Right cardiac atrium (tissue), 5 donors: ENCODE measurements around the gene ZNRF4. TPM values are rescaled to one million over a fixed set of nuclear protein-coding genes. Genes with fewer than 3 reads are reported as not detected.

Source experiments
- ATAC-seq, 2 donors: fragments of 200-7000 bp; cut with Tn5 transposase; one replicate each; pipeline versions ENCODE4 v1.8.0 to v1.9.1; 2020; ENCODE audit warnings: moderate library complexity in 2 of 2, mild to moderate bottlenecking in 1 of 2
- DNase-seq, 3 donors: peaks; one replicate each; pipeline ENCODE4 v3.0.0-alpha.2; 2020
- H3K27ac ChIP-seq: one replicate; pipeline ENCODE4 v1.5.1; 2013; ENCODE audit warnings: mild to moderate bottlenecking, low read length, control low read depth, moderate library complexity
- H3K27me3 ChIP-seq: one replicate; pipeline ENCODE4 v1.6.1; 2013; ENCODE audit not compliant: control insufficient read depth, insufficient read depth
- H3K4me1 ChIP-seq: one replicate; pipeline ENCODE4 v1.6.1; 2013; ENCODE audit warnings: low read length; ENCODE audit not compliant: control insufficient read depth, insufficient read depth
- H3K4me3 ChIP-seq: one replicate; pipeline ENCODE4 v1.5.1; 2013; ENCODE audit warnings: low read length, control low read depth
- H3K9me3 ChIP-seq: one replicate; pipeline ENCODE4 v1.6.1; 2013; ENCODE audit warnings: low read length; ENCODE audit not compliant: control insufficient read depth
- WGBS: extraction: QIAGEN DNeasy Blood & Tissue Kit; methylation state at CpG from one replicate; pipeline ENCODE4 v1.1.7; 2013; 5-methylcytosine and 5-hydroxymethylcytosine counted together
- intact Hi-C, 4 donors: fragments of 100-400 bp; cut with DNase I; formaldehyde crosslinking; loops; one replicate each; pipeline versions ENCODE4 v1.11.0 to v1.14.0; 2022 to 2023
- polyA plus RNA-seq: library from polyadenylated mRNA; stranded (reverse); fragments of 200-250 nt; gene quantifications from one replicate; pipeline ENCODE4 v1.2.3, GENCODE V29; 2013
- total RNA-seq, 4 donors: library from RNA; stranded (reverse); fragmentation: NEBNext Ultra II Directional; extraction: Animal tissue kit (Norgen Biotek cat#: 25700); gene quantifications; one replicate each; pipeline ENCODE4 v1.2.1, GENCODE V29; 2021
- donor health status: healthy with polysubstance abuse.
- donor health status: DM: no; HTN: yes; CAD: no.
- donor health status: DM: no; HTN: no; CAD: no.
- donor health status: DM: no; HTN: yes; CAD: no; lungs with severe emphysema.
- donor health status: DM: yes; HTN: yes; CAD: no.

ZNRF4 gene
- total and polyA plus RNA-seq, 5 donors, result not detected

DNA sequence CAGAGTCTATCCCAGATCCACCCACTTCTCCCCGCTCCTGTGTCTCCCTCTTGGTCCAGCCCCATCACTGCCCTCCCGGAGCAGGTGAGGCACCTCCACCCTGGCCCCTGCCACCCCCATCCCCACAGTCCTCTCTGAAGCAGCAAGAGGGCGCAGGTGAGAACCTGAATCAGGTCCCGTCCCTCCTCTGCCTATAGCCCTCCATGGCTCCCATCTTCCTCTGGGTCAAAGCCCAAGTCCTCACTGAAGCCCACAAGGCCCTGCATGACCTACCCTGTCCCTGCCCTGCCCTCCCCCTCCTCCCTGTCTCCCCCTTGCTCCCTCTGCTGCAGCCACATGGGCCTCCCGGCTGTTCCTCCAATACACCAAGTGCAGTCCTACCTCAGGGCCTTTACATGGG lies 10.8 kb upstream of the ZNRF4 start:
- no peak for ATAC-seq
- intact Hi-C loops, result no loop called here
- DNase-seq, result no peak
- Histone ChIP-seq H3K4me1 (no peaks in the 10 kb centered on the region), H3K9me3 (no peaks in the 10 kb centered on the region), H3K4me3 (no peak overlapping the region), H3K27ac (no peak overlapping the region), H3K27me3 (no peaks in the 10 kb centered on the region)
- WGBS, result 77% methylated on average over 5 of the region's 5 CpGs

DNA sequence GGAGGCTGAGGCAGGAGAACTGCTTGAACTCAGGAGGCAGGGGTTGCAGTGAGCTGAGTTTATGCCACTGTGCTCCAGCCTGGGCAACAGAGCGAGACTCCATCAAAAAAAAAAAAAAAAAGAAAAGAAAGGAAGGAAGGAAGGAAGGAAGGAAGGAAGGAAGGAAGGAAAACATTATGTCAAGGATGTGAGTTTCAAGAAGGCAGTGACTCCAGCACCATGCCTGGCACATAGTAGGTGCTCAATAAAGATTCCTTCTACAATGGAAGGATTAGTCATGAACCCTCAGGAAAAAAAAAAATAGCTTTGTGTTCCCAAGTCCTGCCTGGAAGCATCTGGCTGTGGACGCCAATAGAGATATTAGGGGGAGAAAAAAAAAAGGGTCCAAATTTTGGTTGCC lies 10.1 kb upstream of the ZNRF4 start:
- DNase-seq (no peak), ATAC-seq (no peak)
- Histone ChIP-seq H3K27me3 (no peaks in the 10 kb centered on the region), H3K4me3 (no peak overlapping the region), H3K9me3 (no peaks in the 10 kb centered on the region), H3K4me1 (no peaks in the 10 kb centered on the region), H3K27ac (no peak overlapping the region)
- intact Hi-C loops, result no loop called here
- WGBS, result 0% methylated on average over 2 of the region's 2 CpGs

DNA sequence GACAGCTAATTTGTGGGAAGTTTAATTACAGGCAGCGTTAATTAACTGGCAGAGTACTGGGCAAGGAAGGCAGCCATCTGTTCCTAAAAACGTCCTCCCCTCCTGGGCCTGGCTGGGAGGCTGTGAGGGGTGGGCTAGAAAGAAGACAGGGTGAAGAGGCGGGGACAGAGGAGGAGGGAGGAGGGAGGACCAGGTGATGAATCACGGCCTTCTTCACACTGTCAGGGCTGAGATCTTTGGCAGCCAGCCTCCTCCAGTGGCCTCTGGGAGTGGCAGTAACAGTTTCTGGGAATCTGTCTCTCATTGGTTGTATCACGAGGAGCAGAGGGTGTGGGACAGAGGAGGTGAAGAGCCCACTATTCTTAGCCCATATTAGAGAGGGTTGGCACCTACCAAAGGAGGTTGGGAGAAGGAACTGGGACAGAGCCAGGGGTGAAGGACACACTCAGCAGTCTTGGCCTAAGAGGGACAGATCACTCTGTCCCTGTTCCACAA lies 9.6 kb upstream of the ZNRF4 start:
- ATAC-seq (peak in 1 of 2 donors; percentile 41), DNase-seq (no peak)
- Histone ChIP-seq H3K4me3 (no peak overlapping the region), H3K27ac (no peak overlapping the region), H3K9me3 (no peaks in the 10 kb centered on the region), H3K27me3 (no peaks in the 10 kb centered on the region), H3K4me1 (no peaks in the 10 kb centered on the region)
- 40% methylated on average over 5 of the region's 5 CpGs for WGBS
- intact Hi-C loops, result no loop called here

GRCh38 chr19:5447700-5448311 lies 7.4 kb upstream of the ZNRF4 start:
- Histone ChIP-seq H3K4me3 (no peak overlapping the region), H3K27me3 (no peaks in the 10 kb centered on the region), H3K27ac (no peak overlapping the region), H3K9me3 (no peaks in the 10 kb centered on the region), H3K4me1 (no peaks in the 10 kb centered on the region)
- no peak for ATAC-seq
- DNase-seq, result no peak
- intact Hi-C loops, result no loop called here
- WGBS, result 34% methylated on average over 15 of the region's 15 CpGs

- WGBS, result 66% methylated on average over 15 of the region's 15 CpGs
- DNase-seq (no peak), ATAC-seq (no peak)
- no peaks in the 10 kb centered on the region for H3K27me3 ChIP-seq
- no peak overlapping the region for H3K27ac ChIP-seq
- no peaks in the 10 kb centered on the region for H3K4me1 ChIP-seq
- intact Hi-C loops, result no loop called here
- no peak overlapping the region for H3K4me3 ChIP-seq
- H3K9me3 ChIP-seq, result no peaks in the 10 kb centered on the region
Measured at GRCh38 chr19:5448374-5448773, 6.8 kb upstream of the ZNRF4 start.

DNA sequence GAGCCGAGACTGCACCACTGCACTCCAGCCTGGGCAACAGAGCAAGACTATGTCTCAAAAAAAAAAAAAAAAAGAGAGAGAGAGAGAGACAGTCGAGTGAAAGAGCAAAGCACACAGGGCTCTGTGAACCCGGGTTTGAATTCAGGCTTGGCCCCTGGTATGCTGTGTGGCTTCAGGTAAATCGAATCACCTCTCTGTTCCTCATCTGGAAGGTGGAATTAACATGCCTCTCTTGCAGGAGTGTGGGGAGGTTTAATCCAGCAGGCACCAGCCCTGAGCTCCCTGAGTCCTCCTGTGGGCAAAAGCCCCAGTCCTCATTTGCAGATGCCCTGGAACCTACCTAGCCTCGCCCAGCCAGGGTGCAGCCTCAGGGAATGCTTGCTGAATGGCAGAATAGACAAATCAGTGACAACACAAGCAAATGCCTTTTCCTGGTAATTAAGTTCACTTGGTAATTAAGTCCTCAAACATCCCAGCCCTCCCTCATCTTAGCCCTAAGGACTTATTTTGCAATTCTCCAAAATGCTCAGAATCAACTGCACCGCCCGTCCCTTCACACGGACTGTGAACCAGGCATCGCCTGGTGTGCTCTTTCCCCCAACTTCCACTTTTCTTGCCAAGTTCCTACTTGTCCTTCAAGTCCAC lies 4.6 kb upstream of the ZNRF4 start:
- no peak for ATAC-seq
- no peak for DNase-seq
- WGBS, result 59% methylated on average over 9 of the region's 9 CpGs
- intact Hi-C loops, result no loop called here
- Histone ChIP-seq H3K9me3 (no peaks in the 10 kb centered on the region), H3K4me1 (no peaks in the 10 kb centered on the region), H3K27me3 (no peaks in the 10 kb centered on the region), H3K4me3 (no peak overlapping the region), H3K27ac (no peak overlapping the region)

DNA sequence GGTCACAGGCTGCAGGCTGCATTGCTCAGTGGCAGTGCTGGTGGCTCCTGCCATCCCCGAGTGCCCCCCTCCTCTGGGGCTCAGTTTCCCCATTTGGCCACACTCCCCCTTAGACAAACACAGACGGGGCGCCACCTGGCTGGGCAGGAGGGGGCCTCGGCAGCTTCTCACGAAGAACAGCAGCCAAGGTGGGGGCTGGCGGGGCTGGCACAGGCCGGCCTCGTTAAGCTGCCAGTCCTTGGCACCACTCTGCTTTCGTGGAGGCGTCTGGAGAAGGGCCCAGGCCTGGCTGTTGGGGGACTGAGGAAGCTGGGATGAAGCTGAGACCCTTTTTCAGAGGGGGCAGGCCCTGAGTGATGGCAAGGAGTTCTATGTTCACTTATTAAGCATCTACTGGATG lies 3.7 kb upstream of the ZNRF4 start:
- H3K27ac ChIP-seq, result no peak overlapping the region
- H3K4me1 ChIP-seq, result no peaks in the 10 kb centered on the region
- no peaks in the 10 kb centered on the region for H3K27me3 ChIP-seq
- intact Hi-C loops, result no loop called here
- DNase-seq, result no peak
- no peaks in the 10 kb centered on the region for H3K9me3 ChIP-seq
- no peak overlapping the region for H3K4me3 ChIP-seq
- ATAC-seq, result no peak
- WGBS, result 63% methylated on average over 10 of the region's 10 CpGs

DNA sequence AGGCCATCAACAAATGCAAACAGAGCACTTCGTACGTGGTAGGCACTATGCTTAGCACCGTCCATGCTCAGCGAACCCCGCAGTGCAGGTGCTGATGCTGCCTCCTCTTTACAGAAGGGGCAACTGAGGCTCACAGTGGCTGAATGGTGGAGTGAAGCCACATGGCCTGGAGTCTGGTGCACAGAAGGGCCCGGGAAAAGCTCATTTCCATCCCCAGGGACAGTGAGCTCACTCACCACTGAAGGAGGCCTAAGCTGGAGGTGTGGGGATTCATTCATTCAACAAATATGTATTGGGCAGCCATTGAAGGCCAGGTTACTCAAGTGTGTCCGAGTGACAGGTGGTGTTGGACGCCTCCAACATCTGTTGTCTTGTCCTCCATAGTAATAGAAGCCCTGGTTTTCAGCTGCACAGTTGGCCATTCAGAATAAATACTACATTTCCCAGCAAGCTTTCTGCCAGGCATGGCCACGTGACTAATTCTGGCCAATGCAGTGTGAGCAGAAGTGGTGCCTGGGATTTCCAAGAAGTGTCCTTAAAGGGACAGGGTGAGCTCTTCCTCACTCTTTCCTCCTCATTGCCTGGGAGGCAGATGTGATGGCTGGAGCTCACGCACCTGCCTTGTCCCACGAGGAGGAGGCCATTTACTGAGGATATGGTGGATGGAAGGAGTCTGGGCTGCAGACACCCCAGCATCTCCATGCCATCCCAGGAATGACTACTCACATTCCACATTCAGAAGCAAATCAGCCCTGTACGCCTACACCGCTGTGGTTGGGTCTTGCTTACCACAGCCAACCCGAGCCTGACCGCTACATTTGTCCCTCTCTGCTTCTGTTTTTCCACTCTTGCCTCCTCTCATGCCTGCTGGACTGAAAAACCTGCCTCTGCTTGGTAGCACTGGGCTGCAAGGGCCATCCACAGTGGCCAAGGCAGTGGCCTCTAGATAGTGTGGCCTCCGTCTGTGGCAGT lies 2.3 kb upstream of the ZNRF4 start:
- Histone ChIP-seq H3K9me3 (no peaks in the 10 kb centered on the region), H3K4me3 (no peak overlapping the region), H3K27ac (no peak overlapping the region), H3K4me1 (no peaks in the 10 kb centered on the region), H3K27me3 (no peaks in the 10 kb centered on the region)
- ATAC-seq, result no peak
- WGBS, result 84% methylated on average over 16 of the region's 16 CpGs
- intact Hi-C loops, result no loop called here
- no peak for DNase-seq

GRCh38 chr19:5454743-5455142 lies 474 bp upstream of the ZNRF4 start:
- Histone ChIP-seq H3K4me1 (no peaks in the 10 kb centered on the region), H3K4me3 (no peak overlapping the region), H3K27ac (no peak overlapping the region), H3K9me3 (no peaks in the 10 kb centered on the region), H3K27me3 (no peaks in the 10 kb centered on the region)
- WGBS, result 67% methylated on average over 5 of the region's 5 CpGs
- DNase-seq (no peak), ATAC-seq (no peak)
- intact Hi-C loops, result no loop called here

- DNase-seq, result no peak
- H3K4me3 ChIP-seq, result no peak overlapping the region
- intact Hi-C loops, result no loop called here
- no peak overlapping the region for H3K27ac ChIP-seq
- ATAC-seq, result no peak
- no peaks in the 10 kb centered on the region for H3K9me3 ChIP-seq
- no peaks in the 10 kb centered on the region for H3K27me3 ChIP-seq
- 89% methylated on average over 35 of the region's 35 CpGs for WGBS
- H3K4me1 ChIP-seq, result no peaks in the 10 kb centered on the region
Measured at GRCh38 chr19:5456130-5456840, 1.1 kb downstream of the ZNRF4 start.

DNA sequence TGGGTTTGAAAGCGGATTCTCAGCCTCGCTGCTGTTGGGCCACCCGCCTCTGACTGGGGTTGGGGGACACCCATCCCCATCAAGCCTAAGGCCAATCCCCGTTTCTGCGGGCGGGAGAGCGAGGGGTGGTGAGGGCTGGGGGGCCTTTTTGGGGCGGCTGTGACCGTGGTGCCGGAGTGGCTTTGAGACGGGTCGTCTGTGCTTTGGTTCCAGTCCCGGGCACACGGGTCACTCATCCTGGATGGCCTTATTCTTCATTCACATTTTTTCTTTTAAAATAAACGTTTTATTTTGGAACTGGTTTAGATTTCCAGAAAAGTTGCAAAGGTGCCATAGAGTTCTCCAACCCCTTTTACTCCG lies 1.6 kb downstream of the ZNRF4 start:
- intact Hi-C loops, result no loop called here
- WGBS, result 85% methylated on average over 16 of the region's 16 CpGs
- Histone ChIP-seq H3K4me1 (no peaks in the 10 kb centered on the region), H3K9me3 (no peaks in the 10 kb centered on the region), H3K27me3 (no peaks in the 10 kb centered on the region), H3K4me3 (no peak overlapping the region), H3K27ac (no peak overlapping the region)
- ATAC-seq (no peak), DNase-seq (no peak)
